ENCODE data around the gene IQCN. TPM values are rescaled to one million over a fixed set of nuclear protein-coding genes. Genes with fewer than 3 reads are reported as not detected.

IQCN gene
- total RNA-seq, 1 donor from 2014 or later: 1.6 TPM

GRCh38 chr19:18320865-18321733, 46.8 kb upstream of the IQCN start:
- no peak for TF ChIP-seq CTCF (IDR thresholded peaks at IDR 0.05)
- Mint-ChIP-seq H3K9me3 (ENCODE audit: low read depth) (no peaks in the 10 kb centered on the region), H3K27ac (ENCODE audit: unreplicated experiment) (peak overlapping the region; percentile 90), H3K36me3 (ENCODE audit: low read depth) (no peaks in the 10 kb centered on the region), H3K4me3 (ENCODE audit: unreplicated experiment) (peak overlapping the region; percentile 84), H3K4me1 (ENCODE audit: low read depth) (peaks cover 24% of the 10 kb centered on the region), H3K27me3 (ENCODE audit: low read depth) (no peaks in the 10 kb centered on the region)
- no peak for DNase-seq (ENCODE audit: low spot score)

GRCh38 chr19:18319591-18320135, 45.4 kb upstream of the IQCN start:
- no peak for DNase-seq (ENCODE audit: low spot score)
- no peak for TF ChIP-seq CTCF (IDR thresholded peaks at IDR 0.05)
- Mint-ChIP-seq H3K4me3 (ENCODE audit: unreplicated experiment) (no peak overlapping the region), H3K36me3 (ENCODE audit: low read depth) (no peaks in the 10 kb centered on the region), H3K9me3 (ENCODE audit: low read depth) (no peaks in the 10 kb centered on the region), H3K4me1 (ENCODE audit: low read depth) (peaks cover 24% of the 10 kb centered on the region), H3K27ac (ENCODE audit: unreplicated experiment) (no peak overlapping the region), H3K27me3 (ENCODE audit: low read depth) (no peaks in the 10 kb centered on the region)

- Mint-ChIP-seq H3K36me3 (ENCODE audit: low read depth) (no peaks in the 10 kb centered on the region), H3K27ac (ENCODE audit: unreplicated experiment) (no peak overlapping the region), H3K4me3 (ENCODE audit: unreplicated experiment) (no peak overlapping the region)
Observed at GRCh38 chr19:18317961-18318800, 43.9 kb upstream of the IQCN start.

GRCh38 chr19:18313398-18313797, 39.1 kb upstream of the IQCN start:
- no peak overlapping the region for H3K4me3 Mint-ChIP-seq (ENCODE audit: unreplicated experiment)
- H3K4me1 Mint-ChIP-seq (ENCODE audit: low read depth): no peaks in the 10 kb centered on the region
- H3K27me3 Mint-ChIP-seq (ENCODE audit: low read depth): no peaks in the 10 kb centered on the region
- no peak for DNase-seq (ENCODE audit: low spot score)
- no peak overlapping the region for H3K27ac Mint-ChIP-seq (ENCODE audit: unreplicated experiment)
- H3K36me3 Mint-ChIP-seq (ENCODE audit: low read depth): no peaks in the 10 kb centered on the region
- TF ChIP-seq CTCF (IDR thresholded peaks at IDR 0.05): no peak
- no peaks in the 10 kb centered on the region for H3K9me3 Mint-ChIP-seq (ENCODE audit: low read depth)

More at GRCh38 chr19:18317961-18318800, 43.9 kb upstream of the IQCN start:
- no peaks in the 10 kb centered on the region for H3K9me3 Mint-ChIP-seq (ENCODE audit: low read depth)
- no peak for DNase-seq (ENCODE audit: low spot score)
- TF ChIP-seq CTCF (IDR thresholded peaks at IDR 0.05): no peak
- H3K4me1 Mint-ChIP-seq (ENCODE audit: low read depth): peaks cover 14% of the 10 kb centered on the region
- no peaks in the 10 kb centered on the region for H3K27me3 Mint-ChIP-seq (ENCODE audit: low read depth)

- no peaks in the 10 kb centered on the region for H3K36me3 Mint-ChIP-seq (ENCODE audit: low read depth)
- H3K27ac Mint-ChIP-seq (ENCODE audit: unreplicated experiment): no peak overlapping the region
- H3K27me3 Mint-ChIP-seq (ENCODE audit: low read depth): no peaks in the 10 kb centered on the region
- H3K9me3 Mint-ChIP-seq (ENCODE audit: low read depth): no peaks in the 10 kb centered on the region
- no peak overlapping the region for H3K4me3 Mint-ChIP-seq (ENCODE audit: unreplicated experiment)
- H3K4me1 Mint-ChIP-seq (ENCODE audit: low read depth): peaks cover 6% of the 10 kb centered on the region
- DNase-seq (ENCODE audit: low spot score): no peak
- no peak for TF ChIP-seq CTCF (IDR thresholded peaks at IDR 0.05)
Observed at GRCh38 chr19:18312092-18312534, 37.9 kb upstream of the IQCN start.

All from chondrocyte (in vitro differentiated cells).